HL-60 (cell line): Measurements from ENCODE around the gene ME1.
"Not testable (repeated sequence)": the region's sequence is repeated elsewhere in the genome, so short reads cannot be mapped to it uniquely, and the experiment has no call there.

Source experiments
- DNase-seq, 2 experiments: peaks; one replicate each; pipeline ENCODE4 v3.0.0-alpha.2; 2010 to 2020; ENCODE audit warnings: low read depth in 1 of 2, low spot score in 1 of 2
- H3K27ac ChIP-seq: fragments of 250-450 bp; sonication (Bioruptor Pico); replicated peaks from 2 replicates; pipeline ENCODE4 v1.5.1; 2020; ENCODE audit warnings: mild to moderate bottlenecking, moderate library complexity
- H3K27me3 ChIP-seq: fragments of 250-450 bp; sonication (Bioruptor Pico); 2 replicates; pipeline ENCODE4 v1.5.1; 2021; ENCODE audit warnings: mild to moderate bottlenecking, moderate library complexity; ENCODE audit not compliant: insufficient read depth, poor library complexity, severe bottlenecking
- H3K4me3 ChIP-seq: replicated peaks from 2 replicates; pipeline ENCODE4 v1.5.1; 2011; ENCODE audit warnings: mild to moderate bottlenecking, control low read depth, low read length; ENCODE audit not compliant: insufficient read depth
- CTCF ChIP-seq: IDR thresholded peaks from one replicate; pipeline ENCODE4 v1.5.1; 2011; ENCODE audit warnings: low read length, control low read depth, inconsistent platforms; ENCODE audit not compliant: insufficient read depth
- GABPA ChIP-seq: IDR thresholded peaks from 2 replicates; pipeline ENCODE4 v1.6.1; 2012; ENCODE audit warnings: low read depth
- POLR2AphosphoS5 ChIP-seq: IDR thresholded peaks from 2 replicates; pipeline ENCODE4 v1.6.1; 2012; ENCODE audit warnings: low read depth
- REST ChIP-seq: IDR thresholded peaks from 2 replicates; pipeline ENCODE4 v1.6.1; 2012; ENCODE audit warnings: low read depth; ENCODE audit not compliant: insufficient replicate concordance
- SPI1 ChIP-seq: IDR thresholded peaks from 2 replicates; pipeline ENCODE4 v1.6.1; 2012; ENCODE audit warnings: low read depth, mild to moderate bottlenecking, borderline replicate concordance

Gene ME1

GRCh38 chr6:83462524-83462923 lies 31.7 kb upstream of the ME1 start:
- H3K27me3 ChIP-seq, result no peaks in the 10 kb centered on the region
- H3K4me3 ChIP-seq, result no peak overlapping the region
- DNase-seq, result no peak
- no peak overlapping the region for H3K27ac ChIP-seq
- TF ChIP-seq SPI1, result no peak
- TF ChIP-seq CTCF, result no peak
- TF ChIP-seq REST, result no peak

- H3K27me3 ChIP-seq, result no peaks in the 10 kb centered on the region
Measured at GRCh38 chr6:83461438-83461837, 30.6 kb upstream of the ME1 start.

GRCh38 chr6:83459663-83460062 lies 28.8 kb upstream of the ME1 start:
- no peak overlapping the region for H3K27ac ChIP-seq
- DNase-seq, result no peak
- no peaks in the 10 kb centered on the region for H3K27me3 ChIP-seq
- peak; percentile 94 for TF ChIP-seq SPI1
- TF ChIP-seq POLR2AphosphoS5, result no peak
- peak; percentile 60 for TF ChIP-seq REST
- TF ChIP-seq GABPA, result no peak
- TF ChIP-seq CTCF, result no peak
- no peak overlapping the region for H3K4me3 ChIP-seq

More at GRCh38 chr6:83461438-83461837, 30.6 kb upstream of the ME1 start:
- Histone ChIP-seq H3K27ac (no peak overlapping the region), H3K4me3 (no peak overlapping the region)
- no peak for DNase-seq
- TF ChIP-seq GABPA (no peak), REST (no peak), POLR2AphosphoS5 (no peak), SPI1 (no peak), CTCF (no peak)

GRCh38 chr6:83450015-83450414 lies 19.2 kb upstream of the ME1 start:
- not testable (repeated sequence) for H3K27me3 ChIP-seq, H3K4me3 ChIP-seq, DNase-seq, H3K27ac ChIP-seq

GRCh38 chr6:83444086-83444699 lies 13.3 kb upstream of the ME1 start:
- not testable (repeated sequence) for H3K27me3 ChIP-seq, DNase-seq, H3K4me3 ChIP-seq, H3K27ac ChIP-seq
